Measurements from ENCODE around the gene ZNF503. TPM values are rescaled to one million over a fixed set of nuclear protein-coding genes. Genes with fewer than 3 reads are reported as not detected.
A peak's percentile ranks its signal among the peaks of the same experiment; 100 is the strongest.

The ZNF503 gene
- total and polyA plus RNA-seq, 10 of the 15 experiments (the other 5 are each of a cell fraction or from before 2014, with no cell fraction given): 0.05 to 1.1 (median 0.11) TPM; not detected in 1

- TF ChIP-seq CREM (IDR thresholded peaks at IDR 0.05; ENCODE audit: low read depth) (no peak), PRDM15 (CRISPR knock-in tag; IDR thresholded peaks at IDR 0.05) (no peak), USF2 (IDR thresholded peaks at IDR 0.05; ENCODE audit: borderline replicate concordance, low read depth, low read length) (peak; percentile 93), ZBTB4 (CRISPR knock-in tag; IDR thresholded peaks at IDR 0.05) (no peak), TCF3 (IDR thresholded peaks at IDR 0.05; ENCODE audit: borderline replicate concordance, insufficient read depth, low read depth, low read length) (no peak), ESRRA (IDR thresholded peaks at IDR 0.05; ENCODE audit: low read length) (no peak), NFXL1 (IDR thresholded peaks at IDR 0.05; ENCODE audit: borderline replicate concordance) (no peak), JUNB (IDR thresholded peaks at IDR 0.05) (no peak), SPI1 (IDR thresholded peaks at IDR 0.05; ENCODE audit: borderline replicate concordance, insufficient read depth, low read depth, low read length) (no peak), HDAC6 (IDR thresholded peaks at IDR 0.05; ENCODE audit: unreplicated experiment) (peak; percentile 79), GATAD2B (conservative IDR thresholded peaks at IDR 0.05; ENCODE audit: low read depth) (no peak; the same call in none of the 2 replicates), TCF7 (IDR thresholded peaks at IDR 0.05; ENCODE audit: borderline replicate concordance) (no peak), RAD21 (IDR thresholded peaks at IDR 0.05; ENCODE audit: insufficient read depth, low read depth, low read length) (no peak), CREB1 (IDR thresholded peaks at IDR 0.05; ENCODE audit: low read depth) (no peak), E2F4 (IDR thresholded peaks at IDR 0.05; ENCODE audit: low read depth, low read length) (peak; percentile 78), BCL11A (IDR thresholded peaks at IDR 0.05; ENCODE audit: low read depth, low read length) (no peak), BRCA1 (IDR thresholded peaks at IDR 0.05; ENCODE audit: low read depth, low read length) (no peak), RUNX3 (IDR thresholded peaks at IDR 0.05; ENCODE audit: low read length) (no peak), FOS (IDR thresholded peaks at IDR 0.05; ENCODE audit: borderline replicate concordance, extremely low read depth, insufficient read length) (no peak), MEF2A (IDR thresholded peaks at IDR 0.05; ENCODE audit: insufficient read depth, low read depth, low read length) (no peak), HCFC1 (IDR thresholded peaks at IDR 0.05; ENCODE audit: low read length) (peak; percentile 18; the same call in 1 of the 2 replicates), ZNF622 (IDR thresholded peaks at IDR 0.05) (no peak)
These were observed at the start of gene ZNF503 (continued) for GRCh38 chr10:75401569-75402485.

Data from GM12878 (cell line).